T1000 (cell line): Measurements from ENCODE around the gene UTP14C.
"Not testable (repeated sequence)": the region's sequence is repeated elsewhere in the genome, so short reads cannot be mapped to it uniquely, and the experiment has no call there.

Experiments used
- DNase-seq: peaks from one replicate; lab custom pipeline; 2025; ENCODE audit warnings: mixed read lengths; lab: John Stamatoyannopoulos, UW

The UTP14C gene

DNA sequence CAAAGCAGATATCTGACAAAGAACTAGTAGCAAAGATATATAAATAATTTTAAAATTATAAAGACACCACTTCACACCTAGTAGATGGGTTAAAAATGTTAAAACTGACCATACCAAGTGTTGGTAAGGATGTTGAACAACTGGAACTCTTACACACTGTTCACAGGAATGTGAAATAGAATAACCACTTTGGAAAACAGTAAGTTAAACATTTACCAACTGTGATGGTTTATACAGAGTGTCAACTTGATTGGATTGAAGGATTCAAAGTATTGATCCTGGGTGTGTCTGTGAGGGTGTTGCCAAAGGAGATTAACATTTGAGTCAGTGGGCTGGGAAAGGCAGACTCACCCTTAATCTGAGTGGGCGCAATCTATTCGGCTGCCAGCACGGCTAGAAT lies 19.2 kb downstream of the UTP14C start:
- DNase-seq = no peak

DNA sequence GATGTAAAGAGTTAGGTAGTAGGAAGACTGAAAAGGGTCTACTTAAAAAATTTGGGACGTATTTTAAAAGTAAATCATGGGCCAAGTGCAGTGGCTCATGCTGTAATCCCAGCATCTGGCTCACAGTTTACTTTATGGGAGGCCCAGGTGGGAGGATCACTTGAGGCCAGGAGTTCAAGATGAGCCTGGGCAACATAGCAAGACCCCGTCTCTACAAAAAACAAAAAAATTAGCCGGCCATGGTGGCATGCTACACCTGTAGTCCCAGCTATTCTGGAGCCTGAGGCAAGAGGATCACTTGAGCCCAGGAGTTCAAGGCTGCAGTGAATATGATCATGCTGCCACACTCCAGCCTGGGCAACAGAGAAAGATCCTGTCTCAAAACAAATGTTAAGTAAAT lies 23.0 kb downstream of the UTP14C start:
- no peak for DNase-seq

DNA sequence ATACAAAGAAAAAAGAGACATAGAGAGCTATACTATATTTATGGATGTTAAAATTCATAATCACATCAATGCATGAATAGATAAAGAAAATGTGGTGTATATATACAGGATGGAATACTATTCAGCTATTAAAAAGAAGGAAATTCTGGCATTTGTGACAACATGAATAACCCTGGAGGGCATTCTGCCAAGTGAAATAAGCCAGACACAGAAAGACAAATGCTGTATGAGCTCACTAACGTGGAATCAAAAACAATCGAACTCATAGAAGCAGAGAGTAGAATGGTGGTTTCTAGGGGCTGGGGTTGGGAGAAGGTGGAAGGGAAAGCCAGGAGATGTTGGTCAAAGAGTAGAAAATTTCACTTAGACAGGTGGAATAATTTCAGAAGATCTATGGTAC lies 24.0 kb downstream of the UTP14C start:
- no peak for DNase-seq

DNA sequence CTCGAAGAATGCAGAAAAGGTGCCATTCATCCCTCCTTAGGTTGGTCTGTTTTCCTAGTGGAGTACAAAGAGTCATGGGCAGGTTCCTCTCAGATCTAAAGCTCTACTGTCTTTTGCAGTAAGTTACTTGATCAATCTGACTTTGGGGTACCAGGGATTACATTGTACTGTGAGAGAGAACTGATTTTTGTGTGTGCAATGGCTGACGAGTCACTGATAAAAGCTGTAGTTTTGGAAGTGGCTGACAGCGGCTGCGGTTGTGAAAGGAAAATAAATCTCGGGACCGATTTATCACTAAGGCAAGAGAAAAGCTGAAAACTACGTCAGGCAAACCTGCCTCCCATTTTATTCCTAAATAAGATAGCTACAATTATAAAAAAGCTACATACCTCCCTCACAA lies 26.9 kb downstream of the UTP14C start:
- no peak for DNase-seq

DNA sequence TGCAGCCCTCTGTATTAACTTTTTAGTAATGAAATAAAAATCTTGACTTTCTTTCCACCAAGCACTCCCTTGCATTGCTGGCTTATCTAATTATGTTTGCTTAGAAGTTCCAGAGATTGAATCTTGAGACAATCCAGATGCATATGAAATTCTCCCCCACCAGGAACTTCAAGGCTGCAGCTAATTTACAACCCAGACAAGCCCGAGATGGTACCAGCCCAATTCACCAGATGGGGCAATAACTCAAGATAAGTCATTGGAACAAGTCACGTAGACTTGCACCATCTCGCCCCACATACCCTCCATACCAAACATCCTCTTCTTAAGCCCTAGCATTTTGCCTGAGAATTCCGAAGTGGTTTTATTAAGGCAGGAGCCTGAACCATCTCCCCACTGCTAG lies 29.0 kb downstream of the UTP14C start:
- no peak for DNase-seq

DNA sequence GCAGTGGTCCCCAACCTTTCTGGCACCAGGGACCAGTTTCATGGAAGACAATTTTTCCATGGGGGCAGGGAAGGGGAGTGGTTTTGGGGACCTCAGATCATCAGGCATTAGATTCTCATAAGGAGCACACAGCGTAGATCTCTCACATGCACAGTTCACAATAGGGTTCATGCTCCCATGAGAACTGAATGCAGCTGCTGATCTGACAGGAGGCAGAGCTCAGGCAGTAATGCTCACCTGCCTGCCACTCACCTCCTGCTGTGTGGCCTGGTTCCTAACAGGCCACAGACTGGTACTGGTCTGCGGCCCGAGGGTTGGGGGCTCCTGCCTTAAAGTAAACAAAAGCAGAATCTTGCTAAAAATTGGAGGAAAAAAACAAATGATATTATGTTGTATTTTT lies 36.6 kb downstream of the UTP14C start:
- DNase-seq = not testable (repeated sequence)

DNA sequence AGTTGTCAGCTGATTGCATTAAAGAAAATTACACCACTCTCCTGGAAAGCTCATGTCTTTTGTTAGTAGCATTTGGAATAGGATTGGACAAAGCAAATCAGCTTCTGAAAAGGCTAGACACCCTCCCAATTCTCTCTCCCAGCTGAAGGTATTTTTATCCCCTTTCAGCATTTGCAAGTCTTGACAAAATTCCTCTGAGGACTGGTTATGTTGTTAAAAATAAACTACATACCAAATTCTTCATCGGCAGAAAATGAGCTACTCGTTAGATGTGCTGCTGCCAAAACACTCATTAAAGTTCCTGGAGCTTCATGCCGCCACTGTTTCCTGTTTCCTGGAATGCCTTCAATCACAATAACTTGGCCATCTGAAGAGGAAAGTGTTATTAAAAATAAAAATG lies 37.1 kb downstream of the UTP14C start:
- DNase-seq = no peak

DNA sequence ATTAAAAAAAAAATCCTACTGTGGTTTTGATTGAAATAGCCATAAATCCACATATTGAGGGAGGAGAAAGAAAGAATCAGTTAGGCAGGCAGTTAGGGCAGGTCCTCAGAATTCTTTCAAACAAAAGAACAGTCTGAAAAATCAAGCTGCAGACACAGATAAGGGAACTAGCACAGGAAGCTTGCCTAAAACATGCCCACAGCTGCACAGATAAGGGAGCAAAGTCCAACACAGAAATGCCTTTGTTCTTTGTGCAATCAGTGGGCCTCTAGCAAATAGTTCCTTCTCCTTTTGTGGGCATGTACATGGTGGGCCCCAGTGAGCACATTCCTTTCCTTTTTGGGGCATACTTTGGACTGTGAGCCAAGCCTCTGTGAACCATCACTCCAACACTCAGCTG lies 42.7 kb downstream of the UTP14C start:
- no peak for DNase-seq

DNA sequence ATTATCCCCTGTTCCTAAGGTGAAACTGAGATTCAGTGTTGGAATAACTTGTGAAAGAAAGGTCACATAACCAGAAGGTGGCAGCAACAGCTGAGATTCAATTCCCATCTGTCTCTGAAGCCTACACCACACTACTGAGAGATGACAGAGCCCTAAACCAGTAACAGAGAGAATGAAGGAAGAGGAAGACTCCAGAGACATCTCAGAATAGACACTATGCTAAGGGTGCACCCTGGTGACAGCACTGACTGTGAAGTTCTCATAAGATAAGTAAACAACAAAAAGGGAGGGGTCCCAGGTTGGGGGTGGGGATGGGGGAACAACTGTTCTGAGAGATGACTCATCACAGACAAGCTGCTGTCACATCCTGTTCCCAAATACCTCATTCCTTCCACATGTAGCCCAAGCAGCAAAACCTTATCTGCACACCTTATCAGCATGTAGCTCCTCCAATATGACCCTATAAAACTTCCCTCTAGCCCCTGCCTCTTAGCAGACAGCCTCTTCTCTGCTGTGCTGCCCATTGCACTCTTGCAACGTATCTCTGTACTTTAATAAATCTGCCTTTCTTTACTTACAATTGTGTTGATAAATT lies 46.5 kb downstream of the UTP14C start:
- no peak for DNase-seq
